K562 (cell line): ENCODE measurements around the gene RNF187. TPM values are rescaled to one million over a fixed set of nuclear protein-coding genes. Genes with fewer than 3 reads are reported as not detected.

Experiments
- CEBPG ChIP-seq, 3 experiments: fragments of 200-800 bp in 1 of 3; sonication (Bioruptor generic) in 1 of 3; sonication (generic) in 1 of 3; formaldehyde crosslinking in 1 of 3; IDR thresholded peaks in 2 of 3; conservative IDR thresholded peaks in 1 of 3; 2 replicates each; pipeline versions ENCODE4 v1.6.1 to v1.8.0; 2016 to 2022; ENCODE audit warnings: missing compliant biosample characterization in 2 of 3, missing genetic modification characterization in 2 of 3, mild to moderate bottlenecking in 1 of 3, missing genetic modification reagents in 1 of 3
- CXXC5 ChIP-seq: fragments of 250-450 bp; sonication (Bioruptor Pico); IDR thresholded peaks from 2 replicates; pipeline ENCODE4 v1.8.0; 2022; ENCODE audit warnings: inconsistent platforms, mild to moderate bottlenecking, moderate library complexity
- ETV1 ChIP-seq: fragments of 450-650 bp; conservative IDR thresholded peaks from 2 replicates; pipeline ENCODE4 v1.6.1; 2016; ENCODE audit warnings: missing genetic modification characterization, control low read depth, low read depth, missing compliant biosample characterization
- EWSR1 ChIP-seq: fragments of 450-650 bp; IDR thresholded peaks from 2 replicates; pipeline ENCODE4 v1.6.1; 2018; ENCODE audit warnings: borderline replicate concordance, mild to moderate bottlenecking, low read depth, moderate library complexity; ENCODE audit not compliant: partially characterized antibody
- FOXP1 ChIP-seq: sonication (generic); formaldehyde crosslinking; IDR thresholded peaks from 2 replicates; pipeline ENCODE4 v1.8.0; 2022; ENCODE audit warnings: mild to moderate bottlenecking, missing genetic modification reagents
- GABPB2 ChIP-seq: fragments of 250-450 bp; sonication (Bioruptor Pico); conservative IDR thresholded peaks from 2 replicates; pipeline ENCODE4 v1.5.1; 2021; ENCODE audit warnings: mild to moderate bottlenecking
- KLF13 ChIP-seq: fragments of 450-650 bp; IDR thresholded peaks from 2 replicates; pipeline ENCODE4 v1.6.1; 2016; ENCODE audit warnings: missing genetic modification characterization, low read depth, mild to moderate bottlenecking, missing compliant biosample characterization, moderate library complexity, borderline replicate concordance
- MCM7 ChIP-seq, 2 experiments: fragments of 450-650 bp; IDR thresholded peaks; 2 replicates each; pipeline ENCODE4 v1.6.1; 2016 to 2018
- NEUROD1 ChIP-seq: fragments of 150-350 bp; IDR thresholded peaks from 2 replicates; pipeline ENCODE4 v1.6.1; 2014; ENCODE audit warnings: borderline replicate concordance, low read length, low read depth; ENCODE audit not compliant: partially characterized antibody
- PPARD ChIP-seq: fragments of 250-450 bp; sonication (Bioruptor Pico); IDR thresholded peaks from 2 replicates; pipeline ENCODE4 v1.8.0; 2022; ENCODE audit warnings: inconsistent platforms, mild to moderate bottlenecking, moderate library complexity
- SRSF3 ChIP-seq: fragments of 200-400 bp; formaldehyde crosslinking; IDR thresholded peaks from 2 replicates; pipeline ENCODE4 v1.6.1; 2016; ENCODE audit warnings: mild to moderate bottlenecking, low read length, moderate library complexity; ENCODE audit not compliant: insufficient read depth
- THRB ChIP-seq: fragments of 450-650 bp; formaldehyde crosslinking; conservative IDR thresholded peaks from 2 replicates; pipeline ENCODE4 v1.4.0; 2022; ENCODE audit warnings: mild to moderate bottlenecking, missing genetic modification characterization
- ZBTB9 ChIP-seq: fragments of 450-650 bp; formaldehyde crosslinking; IDR thresholded peaks from 2 replicates; pipeline ENCODE4 v1.4.0; 2020; ENCODE audit warnings: mild to moderate bottlenecking, moderate library complexity
- ZNF274 ChIP-seq: IDR thresholded peaks from 2 replicates; pipeline ENCODE4 v1.6.1; 2011; ENCODE audit warnings: low read depth, mild to moderate bottlenecking, low read length, moderate library complexity, borderline replicate concordance
- ZNF311 ChIP-seq: fragments of 250-450 bp; sonication (Bioruptor Pico); IDR thresholded peaks from 2 replicates; pipeline ENCODE4 v1.4.0; 2020; ENCODE audit warnings: mild to moderate bottlenecking, moderate library complexity
- ZNF384 ChIP-seq: IDR thresholded peaks from 2 replicates; pipeline ENCODE4 v1.6.1; 2012; ENCODE audit warnings: low read depth, low read length, improper control_type of control experiment
- ZNF609 ChIP-seq: sonication (generic); formaldehyde crosslinking; IDR thresholded peaks from 2 replicates; pipeline ENCODE4 v1.8.1; 2023; ENCODE audit warnings: missing genetic modification reagents, mild to moderate bottlenecking, borderline replicate concordance
- polyA plus RNA-seq, 8 experiments: library from polyadenylated mRNA; depleted of rRNA in 4 of 8; stranded (reverse) in 5 of 8; unstranded in 3 of 8; fragments of >200 nt; fragmentation: Nextera tagmentation in 2 of 8; fragmentation: Illumina TruSeq in 1 of 8; extraction: Ambion mirVana in 2 of 8; extraction: Trizol in 1 of 8; gene quantifications; 2 replicates each; pipeline versions ENCODE4 v1.2.1 to v1.2.3, GENCODE V29; 2011 to 2014; ENCODE audit warnings: inconsistent platforms in 1 of 8, missing spikeins in 1 of 8
- total RNA-seq, 7 experiments: library from RNA; depleted of rRNA in 6 of 7; stranded (reverse); fragments of >200 nt in 6 of 7; fragmentation: Illumina TruSeq in 2 of 7; extraction: Trizol in 2 of 7; gene quantifications; 2 replicates each; pipeline versions ENCODE4 v1.2.1 to v1.2.3, GENCODE V29; 2011 to 2021; ENCODE audit warnings: low replicate concordance in 1 of 7
- TF ChIP-seq, protein P1 (sequence below): fragments of 450-650 bp; formaldehyde crosslinking; IDR thresholded peaks from 2 replicates; pipeline ENCODE4 v1.4.0; 2022; ENCODE audit warnings: missing genetic modification characterization

Gene RNF187
- total and polyA plus RNA-seq, 9 of the 15 experiments (the other 6 are each of a cell fraction or from before 2014, with no cell fraction given) = 2.3 to 119 (median 41.9) TPM

DNA sequence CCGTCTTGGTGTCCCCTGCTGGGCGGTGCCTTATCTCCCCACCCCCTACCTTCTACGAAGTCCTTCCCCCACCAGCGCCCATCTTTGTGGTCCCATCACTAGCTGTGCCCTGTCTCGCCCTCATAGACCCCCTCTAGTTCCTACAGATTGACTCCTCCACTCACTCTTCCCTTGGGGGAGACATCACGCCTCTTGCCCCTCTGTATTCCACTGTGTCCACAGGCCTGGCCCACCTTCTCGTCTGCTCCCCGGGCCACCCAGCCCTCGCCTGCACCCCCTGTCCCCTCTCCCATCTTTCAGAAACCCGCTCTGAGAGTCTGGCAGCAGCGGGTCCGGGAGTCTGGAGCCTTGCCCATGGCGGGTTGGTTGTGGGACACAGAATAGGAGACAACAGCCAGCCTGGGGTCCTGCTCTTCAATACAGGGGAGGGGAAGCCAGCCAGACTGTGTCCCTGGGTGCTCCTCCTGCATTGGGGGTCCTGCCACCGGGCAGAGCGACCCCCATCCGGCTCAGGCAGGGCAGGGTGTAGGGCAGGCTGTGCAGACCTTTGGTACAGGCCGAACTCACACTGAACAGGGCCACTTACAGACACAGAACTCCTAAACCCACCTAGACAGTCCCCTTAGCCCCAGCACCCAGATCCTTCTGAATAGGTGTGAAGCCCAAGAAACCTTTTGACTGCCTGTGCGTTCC lies 1.1 kb downstream of the RNF187 start (continued):
- TF ChIP-seq CEBPG (CRISPR knock-in tag; IDR thresholded peaks at IDR 0.05) (no peak), CEBPG (tag; conservative IDR thresholded peaks at IDR 0.05 in 1 of 2, IDR thresholded peaks at IDR 0.05 in 1 of 2) (no peak), NEUROD1 (no peak), FOXP1 (CRISPR knock-in tag) (0 out of 2 replicates have a peak, but pooled peaks have one; percentile 56), GABPB2 (no peak), KLF13 (tag) (no peak), ZNF311 (CRISPR knock-in tag) (no peak), THRB (CRISPR knock-in tag) (0 out of 2 replicates have a peak, but pooled peaks have one; percentile 59), PPARD (CRISPR knock-in tag) (no peak), ZNF274 (no peak), EWSR1 (no peak), CXXC5 (CRISPR knock-in tag) (no peak), ZBTB9 (CRISPR knock-in tag) (peak; percentile 24; the same call in 1 of the 2 replicates), ZNF384 (no peak), ETV1 (tag) (no peak), MCM7 (IDR thresholded peaks at IDR 0.05) (no peak), SRSF3 (no peak), ZNF609 (CRISPR knock-in tag) (no peak)
- TF ChIP-seq, protein P1, sequence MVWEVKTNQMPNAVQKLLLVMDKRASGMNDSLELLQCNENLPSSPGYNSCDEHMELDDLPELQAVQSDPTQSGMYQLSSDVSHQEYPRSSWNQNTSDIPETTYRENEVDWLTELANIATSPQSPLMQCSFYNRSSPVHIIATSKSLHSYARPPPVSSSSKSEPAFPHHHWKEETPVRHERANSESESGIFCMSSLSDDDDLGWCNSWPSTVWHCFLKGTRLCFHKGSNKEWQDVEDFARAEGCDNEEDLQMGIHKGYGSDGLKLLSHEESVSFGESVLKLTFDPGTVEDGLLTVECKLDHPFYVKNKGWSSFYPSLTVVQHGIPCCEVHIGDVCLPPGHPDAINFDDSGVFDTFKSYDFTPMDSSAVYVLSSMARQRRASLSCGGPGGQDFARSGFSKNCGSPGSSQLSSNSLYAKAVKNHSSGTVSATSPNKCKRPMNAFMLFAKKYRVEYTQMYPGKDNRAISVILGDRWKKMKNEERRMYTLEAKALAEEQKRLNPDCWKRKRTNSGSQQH (CRISPR knock-in tag) = 0 out of 2 replicates have a peak, but pooled peaks have one; percentile 55
